ENCODE data around the gene SPRY2. TPM values are rescaled to one million over a fixed set of nuclear protein-coding genes. Genes with fewer than 3 reads are reported as not detected.

SPRY2 gene
- total RNA-seq, 4 donors from 2014 or later = 23.0 to 39.5 (median 35.2) TPM

GRCh38 chr13:80374444-80374843 is 33.5 kb upstream of the SPRY2 start:
- Histone ChIP-seq H3K4me1 (no peaks in the 10 kb centered on the region), H3K36me3 (no peaks in the 10 kb centered on the region), H3K27ac (no peak overlapping the region), H3K4me3 (no peak overlapping the region), H3K9me3 (no peaks in the 10 kb centered on the region), H3K27me3 (no peaks in the 10 kb centered on the region)
- no peak for DNase-seq (ENCODE audit: low spot score in 2 of 2)
- WGBS = 59% methylated on average over 5 of the region's 5 CpGs
- no peak for TF ChIP-seq POLR2AphosphoS5 (IDR thresholded peaks at IDR 0.05)
- TF ChIP-seq POLR2A (IDR thresholded peaks at IDR 0.05) = no peak
- no peak for TF ChIP-seq CTCF (IDR thresholded peaks at IDR 0.05)
- TF ChIP-seq EP300 (IDR thresholded peaks at IDR 0.05) = no peak

- no peak overlapping the region for H3K27ac ChIP-seq
Observed at GRCh38 chr13:80371840-80372509, 31.0 kb upstream of the SPRY2 start.

GRCh38 chr13:80367473-80367872 is 26.5 kb upstream of the SPRY2 start:
- H3K9me3 ChIP-seq = no peaks in the 10 kb centered on the region
- no peaks in the 10 kb centered on the region for H3K27me3 ChIP-seq
- no peak for DNase-seq (ENCODE audit: low spot score in 2 of 2)
- H3K36me3 ChIP-seq = no peaks in the 10 kb centered on the region
- WGBS = 92% methylated on average over 3 of the region's 3 CpGs
- no peak overlapping the region for H3K4me3 ChIP-seq
- H3K27ac ChIP-seq = no peak overlapping the region
- H3K4me1 ChIP-seq = no peaks in the 10 kb centered on the region
- no peak for TF ChIP-seq POLR2A (IDR thresholded peaks at IDR 0.05)
- no peak for TF ChIP-seq POLR2AphosphoS5 (IDR thresholded peaks at IDR 0.05)
- no peak for TF ChIP-seq CTCF (IDR thresholded peaks at IDR 0.05)
- no peak for TF ChIP-seq EP300 (IDR thresholded peaks at IDR 0.05)

More at GRCh38 chr13:80371840-80372509, 31.0 kb upstream of the SPRY2 start:
- H3K36me3 ChIP-seq = no peaks in the 10 kb centered on the region
- 57% methylated on average over 6 of the region's 6 CpGs for WGBS
- H3K4me1 ChIP-seq = no peaks in the 10 kb centered on the region
- TF ChIP-seq POLR2A (IDR thresholded peaks at IDR 0.05) = no peak
- no peaks in the 10 kb centered on the region for H3K9me3 ChIP-seq
- no peaks in the 10 kb centered on the region for H3K27me3 ChIP-seq
- H3K4me3 ChIP-seq = no peak overlapping the region
- DNase-seq (ENCODE audit: low spot score in 2 of 2) = no peak

- TF ChIP-seq CTCF (IDR thresholded peaks at IDR 0.05) = peak; percentile 65 to 70
- TF ChIP-seq POLR2A (IDR thresholded peaks at IDR 0.05) = no peak
- TF ChIP-seq POLR2AphosphoS5 (IDR thresholded peaks at IDR 0.05) = no peak
- WGBS = 3% methylated on average over 3 of the region's 3 CpGs
- H3K27me3 ChIP-seq = no peaks in the 10 kb centered on the region
- no peak for DNase-seq (ENCODE audit: low spot score in 2 of 2)
- H3K9me3 ChIP-seq = no peaks in the 10 kb centered on the region
- H3K36me3 ChIP-seq = no peaks in the 10 kb centered on the region
- no peak overlapping the region for H3K27ac ChIP-seq
- no peaks in the 10 kb centered on the region for H3K4me1 ChIP-seq
- H3K4me3 ChIP-seq = no peak overlapping the region
Observed at GRCh38 chr13:80363890-80364503, 23.1 kb upstream of the SPRY2 start.

GRCh38 chr13:80362481-80362880 is 21.6 kb upstream of the SPRY2 start:
- H3K4me1 ChIP-seq = no peaks in the 10 kb centered on the region
- H3K9me3 ChIP-seq = no peaks in the 10 kb centered on the region
- DNase-seq (ENCODE audit: low spot score in 2 of 2) = no peak
- no peak overlapping the region for H3K27ac ChIP-seq
- WGBS = 92% methylated on average over 4 of the region's 4 CpGs
- no peak overlapping the region for H3K4me3 ChIP-seq
- H3K36me3 ChIP-seq = no peaks in the 10 kb centered on the region
- TF ChIP-seq POLR2A (IDR thresholded peaks at IDR 0.05) (no peak), POLR2AphosphoS5 (IDR thresholded peaks at IDR 0.05) (no peak), EP300 (IDR thresholded peaks at IDR 0.05) (no peak), CTCF (IDR thresholded peaks at IDR 0.05) (no peak)
- no peaks in the 10 kb centered on the region for H3K27me3 ChIP-seq

Data from suprapubic skin (tissue), 4 donors.